ENCODE measurements around the gene BMP8A. TPM values are rescaled to one million over a fixed set of nuclear protein-coding genes. Genes with fewer than 3 reads are reported as not detected.

Gene BMP8A
- total and polyA plus RNA-seq, 2 of the 8 experiments (the other 6 are each of a cell fraction or from before 2014, with no cell fraction given) = 0.38 to 0.43 TPM

GRCh38 chr1:39453603-39454002 is 37.8 kb upstream of the BMP8A start:
- Histone ChIP-seq H3K4me1 (replicated peaks in 1 of 4; ENCODE audit: control insufficient read depth in 3 of 4, insufficient read depth in 4 of 4, low read length in 3 of 4) (no peaks in the 10 kb centered on the region), H3K4me2 (ENCODE audit: insufficient read depth in 1 of 2, low read depth in 2 of 2, low read length in 2 of 2) (no peak overlapping the region), H4K8ac (ENCODE audit: extremely low read depth, insufficient read depth, low read length) (no peak overlapping the region), H3K14ac (ENCODE audit: insufficient read length) (no peak overlapping the region), H3K23ac (ENCODE audit: insufficient read length) (no peak overlapping the region), H3K27me3 (replicated peaks in 1 of 4; ENCODE audit: control insufficient read depth in 3 of 4, extremely low read depth in 1 of 4, insufficient read depth in 3 of 4, low read length in 3 of 4) (no peaks in the 10 kb centered on the region), H2BK5ac (ENCODE audit: low read depth, low read length) (no peak overlapping the region), H4K91ac (replicated peaks; ENCODE audit: insufficient read length, low read length) (no peak overlapping the region), H3K79me1 (ENCODE audit: low read depth, low read length) (no peaks in the 10 kb centered on the region), H2BK20ac (ENCODE audit: low read length) (no peak overlapping the region), H3K4ac (replicated peaks; ENCODE audit: insufficient read length, low read depth, low read length) (no peak overlapping the region), H3K4me3 (ENCODE audit: extremely low read depth in 1 of 4, insufficient read depth in 2 of 4, low read depth in 3 of 4, low read length in 4 of 4) (no peak overlapping the region), H3K23me2 (ENCODE audit: low read depth, low read length) (no peaks in the 10 kb centered on the region), H2BK12ac (ENCODE audit: low read depth, low read length) (no peak overlapping the region), H3K27ac (ENCODE audit: low read depth, low read length) (no peak overlapping the region), H3K56ac (replicated peaks; ENCODE audit: insufficient read length, low read depth, low read length) (no peak overlapping the region), H2AFZ (ENCODE audit: low read length) (no peak overlapping the region), H2BK120ac (replicated peaks; ENCODE audit: low read depth, low read length) (no peak overlapping the region), H3K36me3 (ENCODE audit: control insufficient read depth in 2 of 4, insufficient read depth in 4 of 4, low read length in 3 of 4) (peaks cover 53 to 97% (median 84%) of the 10 kb centered on the region in 4 experiments), H4K20me1 (replicated peaks in 1 of 2; ENCODE audit: control insufficient read depth in 1 of 2, insufficient read depth in 2 of 2, low read length in 2 of 2) (peaks cover 2% of the 10 kb centered on the region in 2 experiments), H3K9me3 (ENCODE audit: insufficient read depth in 2 of 2, low read depth in 1 of 2, low read length in 1 of 2) (no peaks in the 10 kb centered on the region), H2AK5ac (ENCODE audit: low read depth, low read length) (no peak overlapping the region), H3K79me2 (ENCODE audit: control insufficient read depth in 1 of 2, insufficient read depth in 2 of 2, low read length in 2 of 2) (no peaks in the 10 kb centered on the region), H2BK15ac (ENCODE audit: low read length) (no peak overlapping the region), H3K18ac (ENCODE audit: extremely low read depth, low read length) (no peak overlapping the region), H3K9ac (replicated peaks in 1 of 4; ENCODE audit: extremely low read depth in 1 of 4, low read depth in 3 of 4, low read length in 3 of 4) (no peak overlapping the region), H4K5ac (ENCODE audit: insufficient read length, low read depth, low read length) (no peak overlapping the region)
- DNase-seq (ENCODE audit: low read depth in 1 of 2, low spot score in 2 of 2) (no peak), FAIRE-seq (no peak)
- ChIA-PET CTCF (ENCODE audit: partially characterized antibody) (interaction anchor here (0.6 kb wide), 1 partner anchor 579 kb away, joined by 5 read pairs; no protein-coding TSS in a partner anchor), POLR2A (ENCODE audit: partially characterized antibody) (interaction anchor here (0.7 to 1.5 kb wide), 2 partner anchors 13 to 27 kb away, joined by 3 read pairs; no protein-coding TSS in a partner anchor)
- TF ChIP-seq EP300 (IDR thresholded peaks at IDR 0.05; ENCODE audit: borderline replicate concordance in 1 of 2, low read depth in 2 of 2, low read length in 2 of 2) (no peak), CREB1 (IDR thresholded peaks at IDR 0.05) (no peak), NANOG (IDR thresholded peaks at IDR 0.05; ENCODE audit: insufficient read depth, low read depth, low read length, poor library complexity, severe bottlenecking) (no peak), RXRA (IDR thresholded peaks at IDR 0.05; ENCODE audit: insufficient read depth, low read depth, low read length) (no peak), SAP30 (IDR thresholded peaks at IDR 0.05; ENCODE audit: insufficient read depth, insufficient replicate concordance, low read length) (no peak), MAFK (IDR thresholded peaks at IDR 0.05; ENCODE audit: low read depth, low read length) (no peak), ATF2 (IDR thresholded peaks at IDR 0.05; ENCODE audit: low read length) (no peak), EGR1 (IDR thresholded peaks at IDR 0.05; ENCODE audit: borderline replicate concordance, low read depth, low read length) (no peak), JUN (IDR thresholded peaks at IDR 0.05; ENCODE audit: low read depth, low read length) (no peak), E2F6 (IDR thresholded peaks at IDR 0.05) (no peak)
- 94% methylated on average over 8 of the region's 8 CpGs; no CpG with 5 or more reads in 1 of the 2 experiments for WGBS, 2 experiments (ENCODE audit: extremely low coverage in 1 of 2, insufficient coverage in 1 of 2, insufficient read length in 1 of 2, insufficient replicate concordance in 2 of 2, low coverage in 1 of 2, low lambda C conversion rate in 2 of 2, missing lambda C conversion rate in 1 of 2)

Data from H1 (cell line).